M059J (cell line): ENCODE measurements around the gene TPR. TPM values are rescaled to one million over a fixed set of nuclear protein-coding genes. Genes with fewer than 3 reads are reported as not detected.
"Not testable (repeated sequence)": the region's sequence is repeated elsewhere in the genome, so short reads cannot be mapped to it uniquely, and the experiment has no call there.

Source experiments
- DNase-seq: peaks from one replicate; pipeline ENCODE4 v3.0.0-alpha.2; 2012; ENCODE audit warnings: low read depth
- total RNA-seq: library from RNA; depleted of rRNA; stranded (reverse); fragments of >200 nt; shearing (Covaris generic); gene quantifications from 2 replicates; pipeline ENCODE4 v1.2.3, GENCODE V29; 2014; rRNA removed

The TPR gene
- 44.2 and 82.4 TPM in 2 replicates for total RNA-seq

DNA sequence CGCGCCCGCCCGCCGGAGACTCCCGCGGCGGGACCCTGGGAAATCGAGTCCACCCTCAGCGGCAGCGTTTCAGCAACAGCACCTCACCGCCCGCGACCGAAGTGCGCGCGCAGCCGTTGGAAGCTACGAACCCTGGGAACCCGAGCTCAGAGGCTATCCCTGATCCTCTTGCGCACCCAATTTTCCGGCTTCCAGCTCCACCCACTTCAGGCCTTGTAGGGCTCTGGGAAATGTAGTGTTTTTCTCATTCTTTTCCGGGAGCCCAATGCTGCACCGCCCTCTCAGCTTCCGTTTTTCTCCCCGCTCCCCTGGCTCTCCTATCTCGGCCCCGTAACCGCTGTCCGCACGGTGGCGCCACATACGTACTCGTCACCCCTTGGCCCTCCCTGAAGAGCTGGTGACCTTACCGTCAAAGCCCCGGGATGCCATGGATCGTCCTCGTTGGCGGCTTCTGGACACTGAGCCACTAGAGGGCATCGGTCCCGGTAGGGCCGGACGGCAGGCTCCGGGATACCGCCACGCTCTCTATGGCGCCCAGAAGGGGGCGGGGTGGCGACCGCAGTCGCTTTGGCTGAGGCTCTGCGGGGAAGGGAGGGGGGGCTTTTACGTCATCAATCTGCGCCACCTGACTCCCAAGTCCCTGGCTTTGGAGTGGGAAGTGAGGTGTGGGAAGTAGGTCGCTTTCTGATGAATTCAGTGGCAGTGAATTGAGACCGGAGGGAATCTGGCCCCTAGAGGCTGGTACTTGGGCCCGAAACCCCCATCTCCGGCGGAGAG lies at the start of gene TPR, which contains the start of gene ODR4:
TPR (minus strand) TSS at position 102 of the 777 bp plus-strand sequence. CDS start 225 bp downstream, outside the sequence.
ODR4 (plus strand) TSS at position 687 of the 777 bp plus-strand sequence. CDS start 3,948 bp downstream, outside the sequence.
- peak; percentile 99 for DNase-seq

DNA sequence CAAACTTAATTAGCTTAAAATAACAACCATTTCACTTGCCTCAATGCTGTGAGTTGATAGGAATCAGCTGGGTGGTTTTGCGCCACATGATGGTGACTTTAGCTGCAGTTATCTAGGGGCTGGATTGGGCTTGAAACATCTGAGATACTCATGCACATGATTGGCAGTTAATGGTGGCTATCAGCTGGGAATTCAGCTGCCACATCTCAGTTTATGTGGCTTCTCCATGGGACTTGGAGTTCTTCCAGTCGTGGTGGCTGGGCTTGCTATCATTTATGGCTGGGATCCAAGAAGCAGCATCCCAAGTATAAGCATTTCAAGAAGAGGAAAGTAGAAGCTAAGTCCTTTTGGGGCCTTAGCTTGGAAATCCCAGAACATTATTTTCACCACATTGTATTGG lies 49.5 kb upstream of the TPR start:
- peak; percentile 39 for DNase-seq

DNA sequence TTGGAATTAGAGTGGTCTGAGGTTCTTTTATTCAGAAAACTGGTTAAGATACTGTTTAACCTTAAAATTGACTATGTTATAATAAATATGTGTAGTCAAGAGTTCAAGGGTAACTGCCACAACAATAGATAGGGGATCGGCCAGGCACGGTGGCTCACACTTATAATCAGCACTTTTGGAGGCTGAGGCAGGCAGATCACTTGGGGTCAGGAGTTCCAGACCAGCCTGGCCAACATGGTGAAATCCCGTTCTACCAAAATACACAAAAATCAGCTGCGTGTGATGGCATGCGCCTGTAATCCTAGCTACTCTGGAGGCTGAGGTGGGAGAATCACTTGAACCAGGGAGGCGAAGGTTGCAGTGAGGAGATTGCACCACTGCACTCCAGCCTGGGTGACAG lies 46.4 kb upstream of the TPR start:
- no peak for DNase-seq

DNA sequence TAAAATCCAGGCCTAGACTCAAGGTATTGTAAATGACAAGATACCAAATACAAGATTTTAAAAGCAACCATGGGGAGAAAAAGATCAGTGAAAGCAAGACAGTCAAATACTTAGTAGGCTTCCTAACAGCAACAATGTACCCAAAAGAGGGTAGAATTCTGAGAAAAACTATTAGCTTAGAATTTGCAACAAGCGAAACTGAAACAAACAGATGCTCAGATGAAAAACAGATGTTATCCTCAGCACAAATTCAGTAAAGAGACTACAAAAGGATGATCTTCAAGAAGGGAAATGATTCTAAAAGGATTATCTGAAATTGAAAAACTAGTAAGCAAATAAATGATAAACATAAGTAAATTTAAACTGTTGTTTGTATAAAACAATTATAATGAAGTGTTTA lies 45.9 kb upstream of the TPR start:
- no peak for DNase-seq

DNA sequence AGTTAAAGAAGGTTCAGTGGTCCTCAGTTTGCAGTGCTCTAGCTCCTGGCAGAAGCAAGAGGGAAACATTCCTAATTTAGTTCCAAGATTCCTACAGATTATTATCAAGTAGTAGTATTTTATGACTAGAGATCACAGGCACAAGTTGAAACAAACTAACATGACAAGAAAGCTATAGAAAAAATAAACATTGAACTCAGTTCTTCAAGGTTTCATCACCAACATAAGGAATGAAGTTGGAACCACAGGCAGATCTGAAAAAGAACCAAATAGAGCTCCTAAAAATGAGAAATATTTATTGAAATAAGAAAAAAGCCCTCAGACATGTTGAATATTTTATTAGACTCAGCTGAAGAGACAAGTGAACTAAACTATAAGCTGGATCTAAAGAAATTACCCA lies 45.3 kb upstream of the TPR start:
- DNase-seq, result no peak

DNA sequence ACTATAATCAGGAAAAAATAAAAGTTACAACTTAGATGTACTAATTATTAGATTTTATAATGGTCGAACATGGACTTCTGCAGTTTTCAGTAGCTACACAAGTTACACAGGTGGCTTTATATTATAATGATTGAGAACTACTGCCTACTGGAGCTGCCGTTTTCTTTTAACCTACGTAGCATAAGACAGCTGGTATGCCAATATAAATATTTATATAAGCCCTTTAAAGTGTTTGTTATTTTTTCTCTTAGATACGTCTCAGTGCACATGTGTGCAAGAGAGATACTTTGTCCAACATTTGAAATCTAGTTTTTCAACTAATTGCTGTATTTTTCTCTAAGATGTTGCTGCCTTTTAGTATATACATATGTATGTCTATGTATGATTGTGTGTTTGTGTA lies 43.5 kb upstream of the TPR start:
- DNase-seq, result no peak

DNA sequence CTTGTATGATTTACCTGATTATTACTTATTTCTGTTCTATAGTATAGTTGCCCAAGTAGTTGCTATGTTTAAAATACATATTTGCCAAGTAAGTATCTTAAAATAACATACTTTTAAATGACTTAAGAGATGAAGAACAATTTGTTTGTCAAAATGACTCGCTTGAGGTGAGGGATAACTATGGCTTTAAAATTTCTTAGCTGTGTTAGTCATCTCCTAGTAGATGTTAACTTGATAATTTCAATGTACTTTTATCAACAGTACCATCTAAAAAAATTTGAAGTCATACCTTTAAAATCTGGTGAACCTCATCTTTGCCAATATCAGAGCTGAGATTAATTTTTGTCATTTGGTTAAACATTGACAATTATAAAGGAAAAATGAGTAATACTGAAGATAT lies 38.3 kb upstream of the TPR start:
- DNase-seq, result peak; percentile 38

DNA sequence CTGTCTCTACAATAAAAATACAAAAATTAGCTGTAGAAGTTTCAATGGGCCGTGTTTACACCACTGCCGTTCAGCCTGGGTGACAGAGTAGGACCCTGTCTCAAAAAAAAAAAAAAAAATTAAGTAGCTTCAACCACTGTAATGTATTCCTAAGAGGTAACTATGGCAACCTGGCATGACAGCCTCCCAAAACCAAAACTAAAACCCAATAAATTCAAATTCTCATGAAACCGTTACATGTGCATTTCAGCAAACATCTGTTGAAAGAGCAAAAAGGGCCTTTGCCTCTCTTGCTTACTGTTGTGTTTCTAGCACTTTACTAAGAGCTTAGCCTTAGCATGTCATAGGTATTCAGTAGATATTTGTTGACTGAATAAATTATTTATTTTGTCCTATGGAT lies 34.0 kb upstream of the TPR start:
- peak; percentile 28 for DNase-seq

DNA sequence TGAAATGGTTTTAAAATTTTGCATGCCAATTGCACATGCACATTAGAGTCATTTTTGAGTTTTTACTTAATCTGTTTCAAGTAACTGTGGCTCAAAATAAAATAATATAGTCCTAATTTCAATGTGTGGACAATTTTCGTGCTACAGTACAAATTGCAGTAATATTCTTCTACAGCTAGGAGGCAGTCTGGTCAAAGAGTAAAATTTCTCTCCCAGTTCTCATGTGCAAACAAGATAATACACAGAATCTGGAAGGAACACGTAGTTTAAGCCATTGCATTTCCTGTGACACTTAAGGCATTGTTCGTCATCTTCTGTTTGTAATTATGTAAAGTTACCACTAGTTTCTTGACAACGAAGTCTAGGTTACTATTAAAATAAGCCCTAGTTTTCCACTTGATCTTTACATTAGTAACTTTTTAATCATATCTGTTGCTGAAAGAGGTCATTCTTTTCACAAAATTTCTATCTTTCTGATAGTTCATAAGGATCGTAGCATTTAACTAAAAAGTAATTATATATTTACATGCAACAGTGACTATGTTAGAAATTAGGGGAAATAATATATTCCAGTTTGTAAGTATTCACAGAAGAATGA lies 29.5 kb upstream of the TPR start:
- peak; percentile 44 for DNase-seq

DNA sequence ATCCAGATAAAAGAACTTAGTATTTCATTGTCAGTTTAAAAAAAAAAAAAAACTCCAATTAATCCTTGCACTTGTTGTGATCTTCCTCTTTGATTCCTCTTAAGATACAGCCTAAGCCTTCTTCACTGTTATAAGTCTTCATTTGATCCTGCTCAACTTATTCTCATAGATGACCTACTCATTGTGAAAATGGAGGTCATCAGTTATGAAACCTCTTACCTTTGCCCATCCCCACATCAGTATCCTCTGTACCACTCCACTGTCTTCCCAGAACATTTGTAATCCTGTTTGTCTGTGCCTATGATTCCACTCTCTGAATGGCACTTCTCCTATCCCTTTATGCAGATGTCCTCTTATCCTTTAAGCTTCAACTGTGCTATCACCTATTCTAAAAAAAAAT lies 28.6 kb upstream of the TPR start:
- no peak for DNase-seq

DNA sequence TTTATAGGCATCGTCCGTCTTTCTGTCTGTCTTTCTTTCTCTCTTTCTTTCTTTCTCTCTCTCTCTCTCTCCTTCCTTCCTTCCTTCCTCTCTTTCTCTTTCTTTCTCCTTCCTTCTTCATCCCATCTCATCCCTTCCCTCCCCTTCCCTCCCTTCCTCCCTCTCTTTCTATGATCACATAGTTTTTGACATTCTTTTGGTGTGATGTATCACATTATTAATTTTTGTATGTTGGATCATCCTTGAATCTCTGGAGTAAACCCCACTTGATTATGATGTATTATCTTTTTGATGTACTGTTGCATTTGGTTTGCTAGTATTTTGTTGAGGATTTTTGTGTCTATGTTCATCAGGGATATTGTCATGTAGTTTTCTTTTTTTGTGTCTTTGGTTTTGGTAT lies 26.4 kb upstream of the TPR start:
- not testable (repeated sequence) for DNase-seq

DNA sequence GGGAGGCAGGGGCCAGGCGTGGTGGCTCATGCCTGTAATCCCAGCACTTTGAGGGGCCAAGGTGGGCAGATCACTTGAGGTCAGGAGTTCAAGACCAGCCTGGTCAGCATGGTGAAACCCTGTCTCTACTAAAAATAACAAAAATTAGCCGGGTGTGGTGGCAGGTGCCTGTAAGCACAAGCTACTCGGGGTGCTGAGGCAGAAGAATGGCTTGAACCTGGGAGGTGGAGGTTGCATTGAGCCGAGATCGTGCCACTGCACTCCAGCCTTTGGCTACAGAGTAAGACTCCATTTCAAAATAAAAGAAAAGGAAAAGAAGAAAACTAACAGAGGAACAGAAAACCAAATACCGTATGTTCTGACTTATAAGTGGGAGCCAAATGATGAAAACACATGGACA lies 17.7 kb upstream of the TPR start:
- DNase-seq, result not testable (repeated sequence)

DNA sequence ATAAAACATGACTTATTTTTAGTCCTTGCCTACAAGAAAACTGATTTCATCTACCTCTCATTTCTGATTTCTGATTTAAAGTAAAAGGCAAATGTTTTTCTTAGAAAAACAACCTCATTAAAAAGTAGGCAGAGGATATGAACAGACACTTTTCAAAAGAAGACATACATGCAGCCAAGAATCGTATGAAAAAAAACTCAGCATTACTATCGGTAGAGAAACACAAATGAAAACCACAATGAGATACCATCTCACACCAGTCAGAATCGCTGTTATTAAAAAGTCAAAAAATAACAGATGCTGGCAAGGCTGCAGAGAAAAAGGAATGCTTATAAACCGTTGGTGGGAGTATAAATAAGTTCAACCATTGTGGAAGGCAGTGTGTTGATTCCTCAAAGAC lies 16.8 kb upstream of the TPR start:
- DNase-seq, result no peak

DNA sequence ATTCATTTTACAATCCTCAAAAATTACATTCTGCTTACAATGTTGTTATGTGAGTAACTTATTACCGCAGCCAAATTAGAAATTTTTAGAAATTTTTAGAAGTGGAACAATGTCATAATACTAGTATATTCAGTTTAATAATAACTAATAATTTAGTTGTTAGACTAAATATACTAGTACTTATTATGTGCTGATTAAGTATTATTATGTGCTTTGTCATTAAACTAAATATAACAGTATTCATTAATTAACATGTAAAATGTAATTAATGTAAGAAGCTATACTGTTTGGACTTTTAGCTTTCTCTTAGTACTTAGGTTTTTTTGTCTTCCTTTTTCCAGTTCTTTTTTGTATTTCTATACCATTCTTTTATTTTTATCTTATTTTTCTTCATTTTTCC lies 15.9 kb upstream of the TPR start:
- no peak for DNase-seq

DNA sequence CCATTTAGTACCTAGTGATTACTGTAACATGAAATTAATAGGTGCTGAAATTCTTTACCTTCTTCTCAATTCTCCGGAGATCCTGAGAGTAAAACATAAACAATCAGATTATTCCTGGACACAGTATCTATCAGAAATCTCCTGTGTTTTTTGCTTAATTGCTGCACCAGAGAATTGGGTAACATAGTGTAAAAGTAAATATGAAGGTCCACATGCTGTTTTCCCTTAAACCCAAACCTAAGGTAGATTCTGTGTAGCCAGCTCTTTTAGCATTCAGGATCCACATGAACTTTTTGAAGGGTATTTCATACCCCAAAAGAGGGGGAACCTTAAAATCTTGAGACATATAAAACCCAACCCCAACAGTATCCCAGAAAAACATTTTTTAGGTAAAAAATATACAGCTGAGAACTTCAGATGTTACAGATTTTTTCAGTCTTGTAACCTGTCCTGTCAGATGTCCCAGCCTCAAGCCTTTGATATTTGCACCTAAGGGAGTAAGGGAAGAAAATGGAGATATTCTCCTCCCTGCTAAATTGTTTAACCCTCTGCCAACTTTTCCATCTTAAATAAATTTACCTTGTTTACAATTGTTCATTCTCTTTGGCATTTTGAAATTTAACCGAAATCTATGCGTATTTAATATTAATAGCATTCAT lies 11.8 kb upstream of the TPR start:
- DNase-seq, result no peak

DNA sequence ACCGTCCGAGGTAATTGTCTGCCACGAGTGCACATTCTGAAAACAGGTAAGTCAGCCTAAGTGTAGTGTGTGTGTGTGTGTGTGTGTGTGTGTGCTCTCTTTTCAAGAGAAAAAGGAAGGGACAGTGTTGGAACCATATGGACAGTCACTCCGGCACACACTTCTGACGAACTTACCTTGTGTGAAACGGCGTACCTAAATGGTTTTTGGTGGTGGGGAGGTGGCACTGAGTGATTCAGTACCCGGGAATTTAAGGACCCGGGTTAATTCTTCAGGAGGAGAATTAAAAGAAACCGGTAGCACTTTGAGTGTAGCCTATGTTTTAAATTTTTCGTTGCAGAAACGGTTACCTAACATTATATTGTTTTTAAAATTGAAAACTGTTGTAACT lies 871 bp upstream of the TPR start:
- no peak for DNase-seq

DNA sequence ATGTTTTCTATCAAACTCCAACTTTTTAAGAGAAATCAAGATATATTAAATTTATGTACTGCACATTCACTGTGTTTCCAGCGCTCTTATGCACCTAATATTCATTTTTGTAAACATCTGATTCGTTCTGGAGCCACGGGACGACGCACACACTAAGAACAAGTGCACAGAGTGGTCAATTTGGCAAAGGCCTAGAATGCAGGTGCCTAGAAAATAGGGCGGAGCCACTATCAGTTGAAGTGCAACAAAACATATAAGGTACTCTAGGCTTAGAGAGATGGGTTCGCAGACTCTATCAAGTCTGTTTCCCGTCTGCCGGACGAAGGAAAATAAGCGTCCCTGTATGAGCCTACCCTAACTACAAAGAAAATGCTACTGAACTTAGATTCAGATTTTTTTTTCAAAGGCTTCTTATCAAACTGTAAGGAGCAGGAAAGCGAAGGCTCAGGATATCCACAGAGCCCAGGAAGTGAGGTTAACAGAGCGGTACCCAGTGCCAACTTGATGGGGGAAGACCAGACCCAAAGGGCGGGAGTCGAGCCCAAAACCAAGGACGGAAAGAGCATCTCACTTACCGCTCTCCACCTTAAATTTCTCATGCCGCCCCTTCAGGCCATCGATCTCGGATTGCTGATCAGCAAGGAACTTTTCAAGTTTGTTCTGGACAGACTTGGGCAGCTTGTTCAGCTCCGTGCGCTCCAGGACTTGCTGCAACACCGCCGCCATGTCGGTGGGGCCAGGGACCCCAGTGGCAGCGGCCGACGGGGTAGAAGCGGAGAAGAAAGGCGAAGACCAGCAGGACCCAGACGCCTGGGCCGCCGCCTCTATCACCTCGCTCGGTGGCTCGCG lies 526 bp downstream of the TPR start:
- peak; percentile 55 for DNase-seq

DNA sequence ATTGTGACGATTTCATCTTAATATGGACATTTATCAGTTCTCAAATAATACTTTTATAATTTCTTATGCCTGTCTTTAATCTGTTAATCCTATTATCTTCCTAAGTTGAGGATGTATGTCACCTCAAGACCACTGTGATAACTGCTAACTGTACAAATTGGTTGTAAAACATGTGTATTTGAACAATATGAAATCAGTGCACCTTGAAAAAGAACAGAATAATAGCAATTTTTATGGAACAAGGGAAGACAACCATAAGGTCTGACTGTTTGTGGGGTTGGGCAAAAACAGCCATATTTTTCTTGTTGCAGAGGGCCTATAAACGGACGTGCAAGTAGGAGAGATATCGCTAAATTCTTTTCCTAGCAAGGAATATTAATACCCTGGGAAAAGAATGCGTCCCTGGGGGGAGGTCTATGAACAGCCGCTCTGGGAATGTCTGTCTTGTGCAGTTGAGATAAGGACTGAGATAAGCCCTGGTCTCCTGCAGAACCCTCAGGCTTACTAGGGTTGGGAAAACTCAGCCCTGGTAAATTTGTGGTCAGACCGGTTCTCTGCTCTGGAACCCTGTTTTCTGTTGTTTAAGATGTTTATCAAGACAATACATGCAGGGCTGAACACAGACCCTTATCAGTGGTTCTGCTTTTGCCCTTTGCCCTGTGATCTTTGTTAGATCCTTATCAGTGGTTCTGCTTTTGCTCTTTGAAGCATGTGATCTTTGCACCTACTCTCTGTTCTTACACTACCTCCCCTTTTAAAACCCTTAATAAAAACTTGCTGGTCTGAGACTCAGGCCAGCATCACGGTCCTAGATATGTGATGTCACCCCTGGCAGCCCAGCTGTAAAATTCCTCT lies 27.0 kb downstream of the TPR start:
- DNase-seq, result not testable (repeated sequence)

DNA sequence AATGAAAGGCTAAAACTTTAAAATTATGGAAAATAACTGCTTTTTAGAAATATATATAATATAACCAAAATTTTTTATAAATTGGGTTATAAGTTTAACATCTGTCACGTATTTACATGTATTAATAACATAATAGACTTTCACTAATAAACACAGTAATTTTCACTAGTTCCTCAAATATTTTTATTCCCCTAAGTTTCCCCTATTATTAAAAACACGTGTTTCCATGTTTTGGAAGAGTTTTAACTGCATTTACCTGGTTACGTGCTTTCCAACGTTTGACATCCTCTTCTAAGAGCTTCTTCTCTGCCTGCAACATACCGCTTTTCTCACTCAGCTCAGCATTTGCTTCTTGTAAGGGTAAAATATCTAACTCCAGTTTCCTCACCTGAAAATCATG lies 34.3 kb downstream of the TPR start:
- DNase-seq, result no peak

DNA sequence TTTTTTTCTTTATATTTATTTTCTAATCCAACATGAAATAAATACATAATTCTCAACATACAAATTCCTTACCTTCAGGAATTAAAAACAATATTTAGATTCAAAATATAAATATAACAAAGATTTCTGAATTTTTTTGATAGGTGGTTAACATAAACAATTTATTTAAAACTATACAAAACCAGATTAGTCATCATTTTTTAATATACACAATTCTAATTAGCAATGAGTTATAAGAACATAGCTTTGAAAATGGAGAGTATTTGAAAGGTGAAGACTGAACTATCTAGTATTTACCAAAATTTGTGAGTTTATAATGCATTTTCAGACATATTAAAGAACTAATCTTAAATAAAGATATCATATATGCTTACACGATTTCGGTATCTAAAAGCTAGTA lies 37.5 kb downstream of the TPR start:
- no peak for DNase-seq

DNA sequence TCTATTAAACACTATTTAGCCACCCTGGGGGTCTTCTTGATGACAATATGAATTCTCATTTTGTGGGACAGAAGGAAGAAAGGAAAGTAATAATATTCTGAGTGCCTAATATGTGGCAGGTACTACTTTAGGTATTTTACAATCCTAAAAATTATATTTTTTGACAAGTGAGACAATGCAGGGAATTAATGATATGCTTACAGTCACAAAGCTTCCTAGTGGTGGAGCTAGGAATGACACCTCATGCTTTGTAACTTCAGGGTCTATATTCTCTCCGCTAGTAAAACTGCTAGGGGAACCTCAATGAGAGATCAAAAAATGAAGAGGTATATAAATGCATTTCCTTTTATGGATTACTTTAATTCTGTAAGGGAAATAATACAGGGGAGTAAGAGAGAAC lies 44.3 kb downstream of the TPR start:
- no peak for DNase-seq
